Daoy (cell line): ENCODE data around the gene GNG11. TPM values are rescaled to one million over a fixed set of nuclear protein-coding genes. Genes with fewer than 3 reads are reported as not detected.
A peak's percentile ranks its signal among the peaks of the same experiment; 100 is the strongest.
"Not testable (repeated sequence)": the region's sequence is repeated elsewhere in the genome, so short reads cannot be mapped to it uniquely, and the experiment has no call there.

ENCODE experiments used
- DNase-seq: peaks from one replicate; pipeline ENCODE4 v3.0.0-alpha.2; 2015; ENCODE audit warnings: low read depth
- total RNA-seq: library from RNA; depleted of rRNA; stranded (reverse); fragments of >200 nt; shearing (Covaris generic); gene quantifications from 2 replicates; pipeline ENCODE4 v1.2.3, GENCODE V29; 2014

The GNG11 gene
- total RNA-seq, 1 experiment from 2014 or later: 14.7 TPM

GRCh38 chr7:93911242-93911641 lies 10.3 kb upstream of the GNG11 start:
- DNase-seq: not testable (repeated sequence)

GRCh38 chr7:93911661-93912060 lies 9.9 kb upstream of the GNG11 start:
- not testable (repeated sequence) for DNase-seq

GRCh38 chr7:93913197-93913596 lies 8.3 kb upstream of the GNG11 start:
- no peak for DNase-seq

DNA sequence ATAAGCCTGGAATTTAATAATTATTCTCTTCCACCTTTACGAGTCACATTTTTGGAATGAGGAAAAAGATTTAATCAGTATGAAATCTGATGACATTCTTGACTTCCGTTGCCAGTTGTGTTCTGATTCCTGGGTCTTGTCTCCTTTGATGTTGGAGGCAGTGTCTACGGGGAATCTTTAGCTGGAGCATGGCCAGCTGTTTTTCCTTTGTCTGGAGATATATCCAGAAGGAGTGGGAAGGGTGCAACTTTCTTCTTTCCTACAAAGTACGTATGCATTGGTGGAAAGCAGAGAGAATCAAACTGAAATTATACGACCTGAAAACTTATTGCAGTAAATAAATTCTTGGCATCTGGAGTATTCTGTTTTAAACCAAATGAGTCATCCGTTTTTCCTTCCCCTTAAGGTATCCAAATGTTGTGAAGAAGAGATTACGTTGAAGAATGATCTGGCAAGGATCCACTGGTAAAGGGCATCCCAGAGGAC lies 6.9 kb upstream of the GNG11 start:
- DNase-seq: peak; percentile 26

GRCh38 chr7:93915206-93915842 lies 6.2 kb upstream of the GNG11 start:
- DNase-seq: not testable (repeated sequence)

DNA sequence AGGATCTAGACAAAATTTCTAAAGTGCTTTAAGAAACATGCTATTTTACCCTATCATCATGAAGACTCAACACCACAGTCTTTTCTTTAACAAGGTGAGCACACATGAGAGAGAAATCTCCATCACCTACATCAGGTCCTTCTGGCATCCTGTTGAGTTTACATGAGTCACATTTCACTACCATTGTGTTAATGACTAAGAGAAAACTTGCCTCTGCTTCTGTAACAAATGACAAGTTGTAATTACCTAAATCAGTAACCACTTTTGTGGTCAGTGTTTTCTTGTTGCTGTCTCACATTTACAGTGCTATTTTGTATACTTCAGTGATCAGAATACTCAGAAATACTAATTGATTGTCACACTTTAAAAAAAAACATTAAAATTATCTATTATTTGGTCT lies 5.6 kb upstream of the GNG11 start:
- not testable (repeated sequence) for DNase-seq

DNA sequence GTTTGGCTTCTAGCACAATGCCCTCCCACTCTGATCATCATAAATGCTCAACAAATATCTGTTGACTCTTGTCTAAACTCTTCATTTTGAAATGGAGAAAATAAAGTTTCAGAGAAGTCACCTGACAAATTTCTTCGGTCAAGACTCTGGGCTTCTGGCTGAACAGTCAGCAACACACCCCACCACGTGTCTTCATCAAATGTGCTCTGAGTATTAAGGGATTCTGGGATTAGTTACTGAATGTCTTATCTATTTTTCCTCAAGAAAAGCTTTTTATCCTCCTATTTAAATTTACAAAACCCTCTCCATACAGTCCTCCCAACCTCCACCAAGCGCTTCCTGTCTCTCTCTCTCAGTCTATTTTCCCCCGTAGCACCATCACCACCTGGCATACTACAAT lies 5.2 kb upstream of the GNG11 start:
- not testable (repeated sequence) for DNase-seq

GRCh38 chr7:93920496-93921182 lies 896 bp upstream of the GNG11 start:
- DNase-seq: no peak

GRCh38 chr7:93921186-93921585 lies 349 bp upstream of the GNG11 start:
- no peak for DNase-seq

GRCh38 chr7:93923296-93923695 lies 1.8 kb downstream of the GNG11 start:
- DNase-seq: no peak

GRCh38 chr7:93923942-93924341 lies 2.4 kb downstream of the GNG11 start:
- DNase-seq: no peak

GRCh38 chr7:93926800-93927199 lies 5.3 kb downstream of the GNG11 start:
- DNase-seq: no peak

- no peak for DNase-seq
These were observed 6.0 kb downstream of the GNG11 start for GRCh38 chr7:93927585-93927984.

- DNase-seq: no peak
These were observed 10.1 kb downstream of the GNG11 start for GRCh38 chr7:93931655-93932054.

DNA sequence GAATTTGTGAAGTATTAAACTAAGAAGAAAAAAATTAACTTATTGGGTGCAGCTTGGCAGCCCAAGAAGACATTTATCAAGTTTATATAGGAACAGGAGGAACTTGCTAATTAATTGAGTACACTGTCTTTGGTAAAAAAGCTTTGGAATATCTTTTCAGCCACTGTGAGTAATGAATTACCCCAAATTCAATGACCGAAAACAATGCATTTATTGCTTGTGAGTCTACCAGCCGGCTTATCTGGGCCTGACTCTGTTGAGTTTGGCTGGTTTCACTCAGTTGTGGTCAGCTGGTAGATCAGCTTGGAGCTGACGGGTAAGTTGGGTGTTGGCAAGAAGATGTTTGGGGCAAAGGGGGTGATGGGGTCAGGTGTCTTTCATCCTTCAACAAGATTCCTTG lies 11.6 kb downstream of the GNG11 start:
- DNase-seq: no peak

DNA sequence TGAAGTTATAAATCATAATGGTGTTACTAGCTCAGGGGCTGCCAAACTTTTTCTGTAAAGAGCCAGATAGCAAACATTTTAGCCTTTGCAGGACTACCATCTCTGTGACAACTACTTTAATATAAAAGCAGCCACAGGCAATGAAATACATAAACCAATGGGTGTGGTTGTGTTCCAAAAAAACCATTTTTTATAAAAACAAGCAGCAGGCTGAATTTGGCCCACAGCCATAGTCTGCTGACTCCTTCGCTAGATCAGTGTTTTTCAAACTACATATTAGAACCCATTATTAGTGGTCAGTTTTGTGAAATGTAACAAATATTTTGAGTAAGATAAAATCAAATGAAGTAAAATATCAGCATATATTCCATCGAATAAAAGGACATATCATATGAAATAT lies 13.6 kb downstream of the GNG11 start:
- DNase-seq: no peak

- DNase-seq: no peak
These were observed 16.3 kb downstream of the GNG11 start for GRCh38 chr7:93937818-93938217.

DNA sequence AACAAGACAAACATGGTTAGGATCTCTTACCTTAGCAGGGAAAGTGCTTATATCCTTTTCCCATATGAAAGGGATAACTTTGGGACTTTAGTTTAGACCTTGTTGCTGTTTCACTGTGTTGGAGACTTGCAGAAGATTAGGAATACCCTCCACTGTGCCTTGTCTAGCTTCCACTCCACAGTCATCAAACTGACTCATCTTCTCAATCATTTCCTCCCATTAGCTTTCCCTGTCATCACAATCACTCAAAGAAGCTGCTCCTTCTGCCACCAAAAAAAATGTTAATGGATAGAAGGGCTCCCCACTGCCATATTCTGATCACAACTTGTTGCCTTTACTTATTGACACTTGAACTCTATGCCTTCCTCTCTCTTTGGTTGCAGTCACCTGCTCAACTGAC lies 16.8 kb downstream of the GNG11 start:
- no peak for DNase-seq

DNA sequence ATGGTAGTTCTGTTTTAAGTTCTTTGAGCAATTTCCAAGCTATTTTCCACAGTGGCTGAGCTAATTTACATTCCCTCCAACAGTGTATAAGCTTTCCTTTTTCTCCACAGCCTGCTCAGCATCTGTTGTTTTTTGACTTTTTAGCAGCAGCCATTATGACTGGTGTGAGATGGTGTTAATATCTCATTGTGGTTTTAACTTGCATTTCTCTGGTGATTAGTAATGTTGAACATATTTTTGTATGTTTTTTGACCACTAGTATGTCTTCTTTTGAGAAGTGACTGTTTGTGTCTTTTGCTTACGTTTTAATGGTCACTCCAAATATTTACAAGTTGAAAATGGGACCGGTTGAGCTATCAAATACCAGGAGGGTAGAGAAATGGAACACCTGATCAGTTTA lies 20.4 kb downstream of the GNG11 start:
- DNase-seq: no peak

DNA sequence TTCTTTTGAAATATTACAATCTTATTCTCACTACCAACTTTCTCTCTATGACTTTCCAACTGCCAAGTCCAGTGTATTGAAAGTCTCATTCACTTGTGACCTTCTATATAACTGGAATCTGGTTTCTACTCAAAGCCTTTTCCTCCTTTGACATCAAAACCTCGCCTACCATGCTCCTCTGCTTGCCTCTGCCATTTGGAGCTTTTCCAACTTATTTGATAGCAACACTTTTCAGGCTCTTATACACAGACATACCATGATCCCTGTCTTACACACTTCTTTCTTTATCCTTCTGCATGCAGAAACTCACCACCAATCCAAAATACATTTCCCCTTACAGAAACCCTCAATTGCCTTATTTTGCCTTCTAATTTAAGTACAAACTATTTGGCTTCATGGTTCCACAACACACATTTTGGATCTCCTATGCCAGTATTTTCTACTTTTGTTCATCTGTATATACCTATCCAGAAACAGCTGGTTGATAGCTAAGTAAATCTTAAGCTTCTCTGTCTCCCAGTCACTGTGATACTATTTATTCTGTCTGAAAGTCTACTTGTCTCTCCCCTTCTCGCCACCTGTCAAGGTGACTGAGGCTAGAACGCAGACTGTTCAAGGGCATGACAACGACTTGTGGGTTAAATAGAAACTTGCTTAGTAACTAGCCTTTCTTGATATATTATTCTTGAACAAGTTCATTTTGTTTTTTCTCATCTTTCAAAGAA lies 22.4 kb downstream of the GNG11 start:
- no peak for DNase-seq

DNA sequence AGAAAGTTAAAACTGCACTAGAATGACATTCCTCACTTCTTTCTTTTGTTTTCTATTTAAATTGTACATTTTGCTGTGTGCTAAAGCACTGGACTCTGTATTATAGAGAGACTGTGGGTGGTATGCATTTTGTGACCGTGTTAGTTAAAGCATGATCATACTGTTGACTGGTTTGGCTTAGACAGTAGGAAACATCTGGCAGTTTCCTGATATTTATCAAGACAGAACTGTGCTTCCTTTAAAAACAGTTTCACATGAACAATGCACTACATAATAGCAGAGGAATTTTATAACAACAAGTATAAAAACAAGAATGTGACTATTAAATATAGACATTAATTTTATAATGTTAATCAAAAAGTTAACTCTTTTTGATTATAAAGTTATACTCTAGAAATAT lies 23.1 kb downstream of the GNG11 start:
- no peak for DNase-seq

- DNase-seq: no peak
These were observed 23.5 kb downstream of the GNG11 start for GRCh38 chr7:93945083-93945482.
